Liver (tissue), 9 donors: ENCODE measurements around the gene FBXO10. TPM values are rescaled to one million over a fixed set of nuclear protein-coding genes. Genes with fewer than 3 reads are reported as not detected.
A peak's percentile ranks its signal among the peaks of the same experiment; 100 is the strongest.

ENCODE experiments used
- DNase-seq: peaks from one replicate; pipeline ENCODE4 v3.0.0-alpha.2; 2017; ENCODE audit warnings: low spot score
- H3K27ac ChIP-seq, 2 donors: one replicate each; pipeline ENCODE4 v1.7.0; 2013; ENCODE audit warnings: inconsistent platforms in 2 of 2, low read length in 2 of 2, control low read depth in 1 of 2, low read depth in 1 of 2, mild to moderate bottlenecking in 1 of 2
- H3K27me3 ChIP-seq, 4 donors: one replicate each; pipeline versions ENCODE4 v1.6.1 to v1.7.0; 2013; ENCODE audit warnings: low read length in 3 of 4, inconsistent platforms in 1 of 4, mild to moderate bottlenecking in 1 of 4, moderate library complexity in 1 of 4; ENCODE audit not compliant: control insufficient read depth in 4 of 4, insufficient read depth in 4 of 4
- H3K36me3 ChIP-seq, 4 donors: one replicate each; pipeline versions ENCODE4 v1.6.1 to v1.7.0; 2013; ENCODE audit warnings: low read length in 3 of 4, mild to moderate bottlenecking in 3 of 4, low read depth in 1 of 4, moderate library complexity in 1 of 4; ENCODE audit not compliant: control insufficient read depth in 4 of 4, insufficient read depth in 3 of 4
- H3K4me1 ChIP-seq, 4 donors: one replicate each; pipeline versions ENCODE4 v1.6.1 to v1.7.0; 2013; ENCODE audit warnings: low read length in 3 of 4, mild to moderate bottlenecking in 3 of 4, moderate library complexity in 1 of 4; ENCODE audit not compliant: control insufficient read depth in 4 of 4, insufficient read depth in 4 of 4
- H3K4me3 ChIP-seq, 3 donors: one replicate each; pipeline versions ENCODE4 v1.6.1 to v1.7.0; 2013; ENCODE audit warnings: low read length in 3 of 3, control low read depth in 1 of 3, low read depth in 1 of 3, mild to moderate bottlenecking in 1 of 3
- H3K9ac ChIP-seq, 2 donors: one replicate each; pipeline ENCODE4 v1.7.0; 2013; ENCODE audit warnings: low read length in 2 of 2, mild to moderate bottlenecking in 2 of 2, moderate library complexity in 2 of 2, control low read depth in 1 of 2, low read depth in 1 of 2
- H3K9me3 ChIP-seq, 4 donors: one replicate each; pipeline versions ENCODE4 v1.6.1 to v1.7.0; 2013; ENCODE audit warnings: low read length in 3 of 4; ENCODE audit not compliant: control insufficient read depth in 4 of 4
- ATF3 ChIP-seq: IDR thresholded peaks from 2 replicates; pipeline ENCODE4 v1.6.1; 2016; ENCODE audit warnings: antibody characterized with exemption
- EGR1 ChIP-seq, 2 donors: IDR thresholded peaks; 2 replicates each; pipeline ENCODE4 v1.6.1; 2016 to 2018; ENCODE audit warnings: antibody characterized with exemption in 2 of 2, low read depth in 2 of 2
- FOXA1 ChIP-seq: IDR thresholded peaks from 2 replicates; pipeline ENCODE4 v1.6.1; 2016; ENCODE audit warnings: antibody characterized with exemption
- GABPA ChIP-seq, 2 donors: IDR thresholded peaks in 1 of 2; conservative IDR thresholded peaks in 1 of 2; 2 replicates each; pipeline ENCODE4 v1.6.1; 2016; ENCODE audit warnings: antibody characterized with exemption in 2 of 2, mild to moderate bottlenecking in 1 of 2, moderate library complexity in 1 of 2
- HNF4A ChIP-seq, 2 donors: conservative IDR thresholded peaks; 2 replicates each; pipeline ENCODE4 v1.6.1; 2016; ENCODE audit warnings: antibody characterized with exemption in 2 of 2, mild to moderate bottlenecking in 2 of 2
- HNF4G ChIP-seq: IDR thresholded peaks from 2 replicates; pipeline ENCODE4 v1.6.1; 2016; ENCODE audit warnings: antibody characterized with exemption
- JUND ChIP-seq, 2 donors: IDR thresholded peaks; 2 replicates each; pipeline ENCODE4 v1.6.1; 2016; ENCODE audit warnings: antibody characterized with exemption in 2 of 2
- NR2F2 ChIP-seq: IDR thresholded peaks from 2 replicates; pipeline ENCODE4 v1.6.1; 2016; ENCODE audit warnings: antibody characterized with exemption
- RAD21 ChIP-seq, 2 donors: IDR thresholded peaks; 2 replicates each; pipeline ENCODE4 v1.6.1; 2016; ENCODE audit warnings: antibody characterized with exemption in 2 of 2, mild to moderate bottlenecking in 2 of 2
- RXRA ChIP-seq, 2 donors: IDR thresholded peaks; 2 replicates each; pipeline ENCODE4 v1.6.1; 2017 to 2018; ENCODE audit warnings: antibody characterized with exemption in 2 of 2, mild to moderate bottlenecking in 1 of 2
- SP1 ChIP-seq: IDR thresholded peaks from 2 replicates; pipeline ENCODE4 v1.6.1; 2018; ENCODE audit warnings: antibody characterized with exemption, mild to moderate bottlenecking
- TAF1 ChIP-seq: conservative IDR thresholded peaks from 2 replicates; pipeline ENCODE4 v1.6.1; 2016; ENCODE audit warnings: antibody characterized with exemption, mild to moderate bottlenecking
- YY1 ChIP-seq: IDR thresholded peaks from 2 replicates; pipeline ENCODE4 v1.6.1; 2016; ENCODE audit warnings: antibody characterized with exemption, mild to moderate bottlenecking
- WGBS: extraction: QIAGEN DNeasy Blood & Tissue Kit; methylation state at CpG from one replicate; pipeline ENCODE4 v1.1.7; 2013; 5-methylcytosine and 5-hydroxymethylcytosine counted together
- polyA plus RNA-seq, 2 donors: library from polyadenylated mRNA; stranded (reverse) in 1 of 2; unstranded in 1 of 2; fragments of 200-250 nt in 1 of 2; fragments of >200 nt in 1 of 2; fragmentation: Nextera tagmentation in 1 of 2; extraction: Ambion mirVana in 1 of 2; gene quantifications; one replicate each; pipeline versions ENCODE4 v1.2.1 to v1.2.3, GENCODE V29; 2013 to 2015
- total RNA-seq, 2 donors: library from RNA; depleted of rRNA; stranded (reverse); fragments of >200 nt; gene quantifications; one replicate each; pipeline ENCODE4 v1.2.3, GENCODE V29; 2014
- TF ChIP-seq, protein P1 (sequence below): IDR thresholded peaks from 2 replicates; pipeline ENCODE4 v1.6.1; 2016; ENCODE audit warnings: antibody characterized with exemption
- TF ChIP-seq, protein P2 (sequence below): fragments of 150-350 bp; IDR thresholded peaks from 2 replicates; pipeline ENCODE4 v1.5.1; 2017; ENCODE audit warnings: improper control_type of control experiment, low read depth, low read length; ENCODE audit not compliant: missing input control
- TF ChIP-seq, protein P3 (sequence below): IDR thresholded peaks from 2 replicates; pipeline ENCODE4 v1.6.1; 2016; ENCODE audit warnings: antibody characterized with exemption
- TF ChIP-seq, protein P4 (sequence below): IDR thresholded peaks from 2 replicates; pipeline ENCODE4 v1.6.1; 2016; ENCODE audit warnings: antibody characterized with exemption, mild to moderate bottlenecking
- donor health status: healthy.
- donor health status: healthy.
- donor health status: healthy.
- donor health status: healthy.
- donor health status: healthy.

Gene FBXO10
- total and polyA plus RNA-seq, 4 donors: 1.3 to 5.5 (median 4.1) TPM

DNA sequence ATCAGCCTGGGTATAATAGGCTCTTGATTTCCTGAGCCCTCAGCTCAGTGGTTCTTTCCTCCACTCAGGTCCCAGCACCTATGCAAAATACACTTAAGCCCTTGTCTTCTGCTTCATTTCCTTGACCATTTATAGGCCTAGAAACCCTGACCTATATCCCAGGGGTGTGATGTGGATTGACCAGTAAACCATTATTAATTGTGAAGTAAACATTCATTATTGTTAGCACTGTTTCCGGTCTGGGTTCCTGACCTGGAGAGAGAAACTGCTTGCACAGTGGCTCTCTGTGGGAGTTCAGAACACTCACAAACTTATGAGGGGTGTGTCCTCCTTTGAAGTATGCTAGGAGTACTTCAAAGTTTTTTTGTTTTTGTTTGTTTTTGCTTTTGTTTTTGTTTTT lies 35.8 kb upstream of the FBXO10 start:
- H3K27me3 ChIP-seq: no peaks in the 10 kb centered on the region
- H3K27ac ChIP-seq: no peak overlapping the region
- TF ChIP-seq, protein P1, sequence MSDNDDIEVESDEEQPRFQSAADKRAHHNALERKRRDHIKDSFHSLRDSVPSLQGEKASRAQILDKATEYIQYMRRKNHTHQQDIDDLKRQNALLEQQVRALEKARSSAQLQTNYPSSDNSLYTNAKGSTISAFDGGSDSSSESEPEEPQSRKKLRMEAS: no peak
- TF ChIP-seq HNF4A (conservative IDR thresholded peaks at IDR 0.05) (no peak), NR2F2 (no peak), EGR1 (IDR thresholded peaks at IDR 0.05; ENCODE audit: low read depth in 2 of 2) (no peak), YY1 (no peak), RAD21 (IDR thresholded peaks at IDR 0.05) (no peak), GABPA (IDR thresholded peaks at IDR 0.05 in 1 of 2, conservative IDR thresholded peaks at IDR 0.05 in 1 of 2) (no peak)
- TF ChIP-seq, protein P2, sequence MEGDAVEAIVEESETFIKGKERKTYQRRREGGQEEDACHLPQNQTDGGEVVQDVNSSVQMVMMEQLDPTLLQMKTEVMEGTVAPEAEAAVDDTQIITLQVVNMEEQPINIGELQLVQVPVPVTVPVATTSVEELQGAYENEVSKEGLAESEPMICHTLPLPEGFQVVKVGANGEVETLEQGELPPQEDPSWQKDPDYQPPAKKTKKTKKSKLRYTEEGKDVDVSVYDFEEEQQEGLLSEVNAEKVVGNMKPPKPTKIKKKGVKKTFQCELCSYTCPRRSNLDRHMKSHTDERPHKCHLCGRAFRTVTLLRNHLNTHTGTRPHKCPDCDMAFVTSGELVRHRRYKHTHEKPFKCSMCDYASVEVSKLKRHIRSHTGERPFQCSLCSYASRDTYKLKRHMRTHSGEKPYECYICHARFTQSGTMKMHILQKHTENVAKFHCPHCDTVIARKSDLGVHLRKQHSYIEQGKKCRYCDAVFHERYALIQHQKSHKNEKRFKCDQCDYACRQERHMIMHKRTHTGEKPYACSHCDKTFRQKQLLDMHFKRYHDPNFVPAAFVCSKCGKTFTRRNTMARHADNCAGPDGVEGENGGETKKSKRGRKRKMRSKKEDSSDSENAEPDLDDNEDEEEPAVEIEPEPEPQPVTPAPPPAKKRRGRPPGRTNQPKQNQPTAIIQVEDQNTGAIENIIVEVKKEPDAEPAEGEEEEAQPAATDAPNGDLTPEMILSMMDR: no peak
- WGBS: 56% methylated on average over 1 of the region's 1 CpG
- no peak overlapping the region for H3K4me3 ChIP-seq
- DNase-seq: no peak
- H3K4me1 ChIP-seq: no peaks in the 10 kb centered on the region
- H3K9ac ChIP-seq: no peak overlapping the region
- no peaks in the 10 kb centered on the region for H3K36me3 ChIP-seq
- H3K9me3 ChIP-seq: no peaks in the 10 kb centered on the region

- WGBS: 65% methylated on average over 6 of the region's 6 CpGs
- Histone ChIP-seq H3K4me3 (no peak overlapping the region), H3K36me3 (no peaks in the 10 kb centered on the region), H3K27ac (no peak overlapping the region), H3K9ac (no peak overlapping the region), H3K4me1 (no peaks in the 10 kb centered on the region), H3K9me3 (no peaks in the 10 kb centered on the region), H3K27me3 (no peaks in the 10 kb centered on the region)
- TF ChIP-seq NR2F2: no peak
- TF ChIP-seq HNF4G: no peak
- TF ChIP-seq, protein P2: no peak
- TF ChIP-seq, protein P3, sequence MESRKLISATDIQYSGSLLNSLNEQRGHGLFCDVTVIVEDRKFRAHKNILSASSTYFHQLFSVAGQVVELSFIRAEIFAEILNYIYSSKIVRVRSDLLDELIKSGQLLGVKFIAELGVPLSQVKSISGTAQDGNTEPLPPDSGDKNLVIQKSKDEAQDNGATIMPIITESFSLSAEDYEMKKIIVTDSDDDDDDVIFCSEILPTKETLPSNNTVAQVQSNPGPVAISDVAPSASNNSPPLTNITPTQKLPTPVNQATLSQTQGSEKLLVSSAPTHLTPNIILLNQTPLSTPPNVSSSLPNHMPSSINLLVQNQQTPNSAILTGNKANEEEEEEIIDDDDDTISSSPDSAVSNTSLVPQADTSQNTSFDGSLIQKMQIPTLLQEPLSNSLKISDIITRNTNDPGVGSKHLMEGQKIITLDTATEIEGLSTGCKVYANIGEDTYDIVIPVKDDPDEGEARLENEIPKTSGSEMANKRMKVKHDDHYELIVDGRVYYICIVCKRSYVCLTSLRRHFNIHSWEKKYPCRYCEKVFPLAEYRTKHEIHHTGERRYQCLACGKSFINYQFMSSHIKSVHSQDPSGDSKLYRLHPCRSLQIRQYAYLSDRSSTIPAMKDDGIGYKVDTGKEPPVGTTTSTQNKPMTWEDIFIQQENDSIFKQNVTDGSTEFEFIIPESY: no peak
- no peak for TF ChIP-seq EGR1 (IDR thresholded peaks at IDR 0.05; ENCODE audit: low read depth in 2 of 2)
- no peak for TF ChIP-seq JUND (IDR thresholded peaks at IDR 0.05)
- TF ChIP-seq, protein P4, sequence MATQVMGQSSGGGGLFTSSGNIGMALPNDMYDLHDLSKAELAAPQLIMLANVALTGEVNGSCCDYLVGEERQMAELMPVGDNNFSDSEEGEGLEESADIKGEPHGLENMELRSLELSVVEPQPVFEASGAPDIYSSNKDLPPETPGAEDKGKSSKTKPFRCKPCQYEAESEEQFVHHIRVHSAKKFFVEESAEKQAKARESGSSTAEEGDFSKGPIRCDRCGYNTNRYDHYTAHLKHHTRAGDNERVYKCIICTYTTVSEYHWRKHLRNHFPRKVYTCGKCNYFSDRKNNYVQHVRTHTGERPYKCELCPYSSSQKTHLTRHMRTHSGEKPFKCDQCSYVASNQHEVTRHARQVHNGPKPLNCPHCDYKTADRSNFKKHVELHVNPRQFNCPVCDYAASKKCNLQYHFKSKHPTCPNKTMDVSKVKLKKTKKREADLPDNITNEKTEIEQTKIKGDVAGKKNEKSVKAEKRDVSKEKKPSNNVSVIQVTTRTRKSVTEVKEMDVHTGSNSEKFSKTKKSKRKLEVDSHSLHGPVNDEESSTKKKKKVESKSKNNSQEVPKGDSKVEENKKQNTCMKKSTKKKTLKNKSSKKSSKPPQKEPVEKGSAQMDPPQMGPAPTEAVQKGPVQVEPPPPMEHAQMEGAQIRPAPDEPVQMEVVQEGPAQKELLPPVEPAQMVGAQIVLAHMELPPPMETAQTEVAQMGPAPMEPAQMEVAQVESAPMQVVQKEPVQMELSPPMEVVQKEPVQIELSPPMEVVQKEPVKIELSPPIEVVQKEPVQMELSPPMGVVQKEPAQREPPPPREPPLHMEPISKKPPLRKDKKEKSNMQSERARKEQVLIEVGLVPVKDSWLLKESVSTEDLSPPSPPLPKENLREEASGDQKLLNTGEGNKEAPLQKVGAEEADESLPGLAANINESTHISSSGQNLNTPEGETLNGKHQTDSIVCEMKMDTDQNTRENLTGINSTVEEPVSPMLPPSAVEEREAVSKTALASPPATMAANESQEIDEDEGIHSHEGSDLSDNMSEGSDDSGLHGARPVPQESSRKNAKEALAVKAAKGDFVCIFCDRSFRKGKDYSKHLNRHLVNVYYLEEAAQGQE: no peak
- no peak for TF ChIP-seq ATF3
- TF ChIP-seq FOXA1: no peak
- peak; percentile 37 for TF ChIP-seq SP1
- TF ChIP-seq, protein P1: no peak
- TF ChIP-seq YY1: no peak
- peak; percentile 55 to 57 for TF ChIP-seq RXRA (IDR thresholded peaks at IDR 0.05)
- TF ChIP-seq TAF1: no peak
- no peak for TF ChIP-seq GABPA (IDR thresholded peaks at IDR 0.05 in 1 of 2, conservative IDR thresholded peaks at IDR 0.05 in 1 of 2)
- no peak for TF ChIP-seq RAD21 (IDR thresholded peaks at IDR 0.05)
- peak in 1 of 2 donors; percentile 35 for TF ChIP-seq HNF4A (conservative IDR thresholded peaks at IDR 0.05)
- DNase-seq: no peak
Measured at GRCh38 chr9:37611014-37611413, 34.8 kb upstream of the FBXO10 start.
